Upper lobe of left lung (tissue), 4 donors: ENCODE measurements around the gene MINDY2.

Experiments
- CTCF ChIP-seq, 6 experiments: fragments of 450-650 bp in 4 of 6; fragments of 200-600 bp in 2 of 6; sonication (generic) in 2 of 6; IDR thresholded peaks; one replicate each; pipeline ENCODE4 v1.5.1; 2016 to 2019; ENCODE audit warnings: antibody characterized with exemption in 6 of 6
- POLR2A ChIP-seq, 4 donors: fragments of 450-650 bp; IDR thresholded peaks; one replicate each; pipeline ENCODE4 v1.5.1; 2016 to 2017; ENCODE audit warnings: antibody characterized with exemption in 4 of 4, mild to moderate bottlenecking in 2 of 4
- POLR2AphosphoS5 ChIP-seq, 2 donors: sonication (generic); formaldehyde crosslinking; IDR thresholded peaks; one replicate each; pipeline ENCODE4 v1.5.1; 2017; ENCODE audit warnings: antibody characterized with exemption in 2 of 2

GRCh38 chr15:58864602-58865424 lies 93.7 kb downstream of the MINDY2 start:
- TF ChIP-seq POLR2AphosphoS5 (IDR thresholded peaks at IDR 0.05) (no peak), CTCF (IDR thresholded peaks at IDR 0.05) (no peak), POLR2A (IDR thresholded peaks at IDR 0.05) (no peak)
